Right forelimb (tissue), 1 donor: Measurements from ENCODE around the gene IGHMBP2.

Experiments used
- DNase-seq: peaks from one replicate; pipeline ENCODE4 v3.0.0-alpha.2; 2018

Gene IGHMBP2

DNA sequence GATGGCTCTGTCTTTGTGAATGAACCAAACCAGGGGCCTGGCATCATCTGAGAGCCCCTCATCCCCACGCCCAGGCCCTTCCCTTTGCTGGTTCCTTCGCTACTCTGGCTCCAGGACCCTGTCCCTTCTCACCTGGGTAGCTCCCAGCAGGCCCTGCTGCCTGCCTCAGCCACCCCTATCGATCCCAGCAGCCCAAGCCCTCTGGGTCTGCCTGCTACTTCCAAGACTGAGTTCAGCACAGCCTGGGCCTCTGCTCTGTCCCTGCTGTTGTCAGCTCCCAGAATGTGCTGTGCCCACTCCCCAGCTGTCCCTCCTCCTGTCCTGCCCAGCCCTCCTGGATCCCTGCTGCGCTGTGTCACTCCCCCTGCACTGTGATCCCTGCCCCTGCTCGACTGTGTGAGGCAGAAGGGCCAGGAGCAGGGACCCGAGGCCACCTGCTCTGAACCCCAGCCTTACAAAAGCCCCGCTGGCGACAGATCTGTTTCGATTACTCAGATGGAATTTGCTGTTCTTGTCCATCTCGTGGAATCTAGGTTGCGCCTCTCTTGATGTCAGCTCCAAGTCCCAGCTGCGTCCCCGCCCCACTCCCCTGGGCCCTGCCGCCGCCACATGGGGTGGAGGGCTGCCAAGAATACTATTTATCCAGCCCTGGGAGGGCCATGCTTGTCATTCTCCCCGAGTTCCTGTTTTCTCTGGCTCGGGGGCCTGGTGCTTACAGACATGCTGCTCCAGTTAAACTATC lies 13.0 kb upstream of the IGHMBP2 start:
- DNase-seq, result peak; percentile 89

DNA sequence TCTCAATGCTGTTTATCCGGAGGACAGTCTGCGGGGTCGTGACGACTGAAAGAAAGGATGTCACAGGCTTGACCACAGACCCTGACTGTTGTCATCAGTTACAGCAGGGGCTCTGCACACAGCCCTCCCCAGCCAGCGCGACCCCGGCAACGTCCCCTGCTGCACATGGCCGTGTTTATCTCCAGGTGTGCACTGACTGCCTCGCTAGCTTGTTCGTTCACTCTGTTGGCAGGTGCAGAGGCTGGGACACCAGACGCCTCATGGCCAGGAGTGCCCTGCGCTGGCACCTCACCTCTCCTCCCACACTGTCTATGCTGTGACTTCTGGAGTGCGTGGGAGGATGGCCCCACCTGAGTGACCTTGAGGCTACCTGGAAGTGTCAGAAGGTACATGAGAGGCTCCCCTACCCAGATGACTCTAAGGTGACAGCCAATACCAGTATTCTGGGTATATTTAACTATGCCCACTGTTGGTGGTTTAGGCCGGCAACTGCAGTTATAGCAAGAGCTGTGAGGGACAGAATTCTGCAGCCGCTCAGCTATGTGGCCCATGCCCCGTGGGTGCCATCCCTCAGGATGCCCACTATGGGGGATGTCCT lies 12.2 kb upstream of the IGHMBP2 start:
- no peak for DNase-seq

DNA sequence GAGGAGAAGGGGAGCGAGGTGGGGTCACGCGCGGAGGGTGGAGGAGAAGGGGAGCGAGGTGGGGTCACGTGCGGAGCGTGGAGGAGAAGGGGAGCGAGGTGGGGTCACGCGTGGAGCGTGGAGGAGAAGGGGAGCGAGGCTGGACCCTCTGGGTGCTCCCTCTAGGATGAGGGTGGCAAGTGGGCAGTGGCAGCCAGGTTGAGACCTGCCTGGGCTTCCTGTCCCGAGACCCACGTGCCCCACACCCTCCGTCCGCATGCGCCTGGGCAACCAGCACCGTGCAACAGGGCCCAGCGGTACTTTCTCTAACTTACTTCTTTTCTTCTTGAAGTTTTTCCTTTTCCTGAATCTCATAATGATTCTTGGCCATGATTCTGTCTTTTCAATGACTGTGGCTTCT lies 11.1 kb upstream of the IGHMBP2 start:
- DNase-seq, result no peak

DNA sequence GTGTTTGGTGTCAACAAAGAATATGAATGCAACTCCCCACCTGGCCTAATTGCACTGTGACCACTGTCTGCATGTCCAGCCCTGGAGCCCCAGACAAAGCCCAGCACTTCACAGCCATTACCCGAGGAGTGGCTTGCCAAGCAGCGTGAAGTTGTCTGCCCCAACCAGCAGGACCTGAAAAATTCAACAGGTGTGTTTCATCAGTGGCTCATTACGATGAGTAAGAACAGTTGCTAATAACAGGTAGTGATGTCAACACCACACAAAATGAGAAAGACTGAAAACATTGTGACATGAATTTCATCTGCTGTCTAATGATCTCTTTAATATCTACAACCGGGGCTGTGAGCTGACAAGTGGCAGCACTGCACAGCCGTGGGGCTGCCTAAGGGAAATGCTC lies 10.4 kb upstream of the IGHMBP2 start:
- no peak for DNase-seq

DNA sequence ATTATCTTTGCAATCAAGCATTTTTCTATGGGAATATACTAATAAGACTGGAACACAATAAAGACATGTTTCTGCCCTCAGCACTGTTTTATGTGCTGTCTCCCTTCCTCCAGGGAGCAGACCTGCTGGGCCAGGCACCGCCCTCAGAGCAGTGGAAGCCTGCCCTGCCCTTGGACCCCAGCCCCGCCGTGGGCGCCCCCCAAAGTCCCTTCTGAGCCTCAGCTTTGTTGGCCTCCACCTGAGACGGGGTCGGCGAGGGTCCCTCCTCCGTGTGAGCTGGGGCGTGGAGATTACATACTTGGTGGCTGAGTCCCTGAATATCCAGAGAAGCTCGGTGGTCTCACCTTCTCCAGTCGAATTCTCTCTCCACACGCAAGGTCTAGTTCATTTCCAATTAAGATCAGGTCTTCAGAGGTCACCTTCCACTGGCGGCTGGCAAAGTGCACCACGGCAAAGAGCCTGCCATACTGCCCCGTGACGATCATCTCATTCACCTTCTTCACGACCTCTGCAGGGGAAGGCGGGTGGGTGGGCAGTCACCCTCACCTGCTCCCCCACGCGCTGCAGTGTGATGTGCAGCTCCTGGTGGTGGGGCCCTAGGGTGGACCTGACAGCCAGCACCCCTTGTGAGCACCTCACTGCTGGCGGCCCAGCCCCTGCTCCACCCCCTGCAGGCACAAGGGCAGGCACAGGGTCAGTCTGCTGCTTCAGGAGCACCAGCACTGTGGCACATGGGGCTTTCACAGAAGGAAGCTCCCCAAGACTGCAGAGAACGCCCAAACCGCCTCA lies 7.3 kb upstream of the IGHMBP2 start:
- no peak for DNase-seq

DNA sequence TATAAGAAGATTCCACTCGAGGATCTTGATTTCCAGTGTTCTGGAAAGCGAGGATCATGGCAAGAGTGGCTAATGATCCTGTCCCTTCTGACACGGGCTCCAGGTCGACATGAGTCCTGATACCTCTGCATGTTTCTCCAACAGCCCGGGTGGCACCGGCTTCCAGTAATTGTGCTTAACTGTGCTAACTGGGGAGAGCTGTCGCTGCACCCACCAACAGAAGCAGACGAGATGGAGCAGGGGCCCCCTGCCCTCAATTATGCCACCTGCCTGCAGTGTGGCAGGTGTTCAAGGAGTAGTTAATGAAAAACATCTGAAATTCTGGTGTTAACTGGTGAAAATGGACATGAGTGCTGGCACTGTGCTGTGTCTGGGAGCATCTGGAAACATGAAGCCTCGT lies 6.2 kb upstream of the IGHMBP2 start:
- no peak for DNase-seq

DNA sequence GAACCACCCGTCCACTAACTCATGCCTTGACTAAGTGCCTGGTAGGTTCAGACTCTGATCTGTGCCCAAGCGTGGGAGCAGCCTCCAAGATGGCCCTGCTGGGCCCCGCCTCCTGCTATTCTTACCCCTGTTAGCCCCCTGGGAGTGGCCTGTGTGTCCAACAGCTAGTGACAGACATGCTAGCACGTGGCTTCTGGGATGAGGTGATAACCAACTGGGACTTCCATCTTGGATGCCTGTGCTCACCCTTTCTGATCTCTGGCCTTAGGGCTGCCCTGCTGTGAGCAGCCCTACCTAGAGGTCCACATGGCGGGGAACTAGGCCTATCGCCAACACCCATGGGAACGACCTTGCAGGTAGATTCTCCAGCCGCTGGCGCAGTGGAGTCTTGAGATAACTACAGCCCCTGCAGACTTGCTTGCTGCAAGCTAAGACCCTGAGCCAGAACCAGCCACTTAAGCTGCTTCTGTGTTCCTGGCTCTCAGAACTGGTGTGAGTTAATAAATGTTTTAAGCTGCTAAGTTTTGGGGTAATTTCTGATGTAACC lies 2.8 kb upstream of the IGHMBP2 start:
- no peak for DNase-seq

DNA sequence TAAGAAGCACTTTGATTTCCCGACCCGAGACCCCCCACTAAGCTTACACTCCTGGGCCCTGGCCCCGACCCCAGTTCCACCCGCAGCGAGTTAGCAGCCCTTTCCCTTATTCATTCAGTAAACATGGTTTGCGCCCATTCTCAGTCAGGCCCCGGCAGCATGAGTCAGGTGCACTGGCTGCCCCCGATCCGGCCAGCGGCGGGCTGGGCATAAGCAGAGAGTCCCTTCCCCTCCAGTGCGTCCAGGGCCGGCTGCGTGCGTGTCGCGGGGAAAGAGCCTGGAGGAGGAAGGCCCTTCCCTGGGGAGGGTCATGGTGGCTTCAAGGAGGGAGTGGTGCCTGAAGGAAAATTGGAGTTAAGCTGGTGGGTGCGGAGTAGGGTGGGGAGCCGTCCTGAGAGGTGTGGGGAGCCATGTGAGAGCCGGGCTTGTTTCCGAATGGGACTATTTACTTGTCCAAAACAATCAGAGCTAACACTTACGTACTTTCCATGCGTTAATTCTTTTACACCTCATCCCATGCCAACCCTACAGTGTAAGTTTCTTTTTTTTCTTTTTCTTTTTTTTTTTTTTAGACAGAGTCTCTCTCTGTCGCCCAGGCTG lies 657 bp downstream of the IGHMBP2 start:
- DNase-seq, result no peak

DNA sequence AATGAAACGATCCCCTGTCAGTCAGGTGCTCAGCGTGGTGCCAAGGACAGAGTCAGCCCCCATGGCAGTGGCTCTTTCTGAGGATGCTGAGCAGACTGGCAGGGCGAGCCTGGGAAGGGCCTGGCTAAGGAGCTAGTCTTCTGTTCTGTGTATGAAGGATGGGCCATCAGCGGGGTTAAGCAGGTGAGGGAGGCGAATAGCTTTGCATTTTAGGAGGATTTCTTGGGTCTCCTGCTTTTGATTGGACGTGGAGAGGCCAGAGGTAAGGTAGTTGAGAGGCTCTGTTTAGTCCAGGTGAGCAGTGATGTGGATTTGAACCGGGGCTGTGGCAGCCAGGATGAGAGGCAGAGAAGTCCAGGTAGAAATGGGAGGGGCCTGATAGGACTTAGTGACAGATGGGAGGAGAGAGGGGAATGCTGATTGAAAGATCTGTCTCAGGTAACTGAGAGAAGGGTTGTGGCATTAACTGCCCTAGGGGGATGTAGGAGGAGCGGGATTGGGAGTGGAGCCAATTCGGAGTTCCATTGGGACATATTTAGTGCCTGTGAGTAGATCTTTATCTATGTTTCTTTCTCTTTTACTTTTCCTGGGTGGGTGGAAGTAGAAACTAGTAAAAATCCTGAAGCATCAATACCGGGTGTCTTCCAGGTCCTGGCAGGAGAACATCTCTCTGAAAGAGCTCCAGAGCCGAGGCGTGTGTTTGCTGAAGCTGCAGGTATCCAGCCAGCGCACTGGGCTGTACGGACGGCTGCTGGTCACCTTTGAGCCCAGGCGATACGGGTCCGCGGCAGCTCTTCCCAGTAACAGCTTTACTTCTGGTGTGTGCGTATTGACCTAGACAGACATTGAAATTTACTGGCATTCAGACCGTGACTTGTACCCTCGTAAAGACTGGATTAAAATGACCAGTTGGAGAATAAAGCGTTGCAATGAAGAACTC lies 2.0 kb downstream of the IGHMBP2 start:
- DNase-seq, result no peak

DNA sequence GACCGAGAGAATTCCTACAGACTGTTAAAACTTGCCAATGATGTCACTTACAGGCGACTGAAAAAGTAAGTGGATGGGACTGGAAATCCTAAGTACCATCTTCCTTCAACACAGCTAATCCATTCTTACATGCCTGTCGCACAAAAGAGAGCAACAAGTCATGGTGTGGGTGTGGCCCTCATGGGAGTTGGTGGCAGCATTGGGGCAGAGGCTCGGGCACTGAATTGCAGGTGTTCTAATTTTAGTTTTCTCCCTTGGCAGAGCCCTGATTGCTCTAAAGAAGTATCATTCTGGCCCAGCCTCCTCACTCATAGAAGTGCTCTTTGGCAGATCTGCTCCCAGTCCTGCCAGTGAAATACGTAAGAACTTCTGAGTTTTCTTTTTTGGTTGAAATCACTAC lies 4.6 kb downstream of the IGHMBP2 start:
- DNase-seq, result no peak

DNA sequence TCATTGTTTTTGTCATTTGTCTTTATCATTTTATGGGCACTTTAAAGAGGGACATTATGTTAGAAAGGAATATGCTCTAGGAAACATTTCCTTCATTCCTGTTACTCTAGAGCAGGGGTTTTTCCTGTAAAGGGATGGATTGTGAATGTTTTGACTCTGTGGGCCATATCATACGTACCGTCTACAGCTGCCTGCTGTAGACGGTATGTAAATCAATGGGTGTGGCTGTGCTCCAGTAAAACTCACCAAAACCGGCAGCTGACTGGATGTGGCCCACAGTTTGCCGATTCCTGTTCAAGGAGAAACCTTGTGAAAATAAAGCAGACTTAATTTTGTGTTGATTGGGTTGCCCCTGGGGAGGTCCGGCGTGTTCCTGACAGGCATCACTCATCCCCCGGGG lies 7.3 kb downstream of the IGHMBP2 start:
- DNase-seq, result no peak

DNA sequence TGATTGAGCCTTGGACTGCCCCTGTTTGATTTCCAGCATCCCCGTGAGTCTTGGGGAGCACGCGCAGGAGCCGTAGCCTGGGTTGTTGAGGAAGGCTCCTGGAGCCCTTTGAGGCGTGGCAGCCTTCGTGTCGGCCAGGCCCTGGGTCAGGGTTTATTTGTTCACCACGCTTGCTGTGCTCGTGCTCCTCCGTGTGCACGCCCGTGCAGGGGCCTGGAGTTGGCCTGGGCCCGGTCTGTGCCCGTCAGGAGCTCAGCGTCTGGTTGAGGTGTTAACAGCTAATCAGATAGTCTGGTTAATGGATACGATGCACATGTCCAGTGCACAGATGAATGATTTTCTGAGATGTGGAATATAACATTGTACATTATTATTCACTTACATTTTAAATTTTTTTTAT lies 8.0 kb downstream of the IGHMBP2 start:
- DNase-seq, result no peak

DNA sequence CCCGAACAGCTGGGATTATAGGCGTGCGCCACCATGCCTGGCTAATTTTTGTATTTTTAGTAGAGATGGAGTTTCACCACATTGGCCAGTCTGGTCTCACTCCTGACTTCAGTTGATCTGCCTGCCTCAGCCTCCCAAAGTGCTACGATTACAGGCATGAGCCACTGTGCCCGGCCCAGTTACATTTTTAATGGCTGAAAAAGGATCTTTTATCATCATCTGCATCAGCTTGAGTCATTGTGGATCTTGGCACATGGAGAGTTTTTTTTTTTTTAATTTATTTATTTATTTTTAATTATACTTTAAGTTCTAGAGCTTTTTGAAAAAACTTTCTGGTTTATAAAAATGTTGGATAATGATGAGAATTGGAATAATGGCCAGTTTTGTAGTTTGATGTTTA lies 8.6 kb downstream of the IGHMBP2 start:
- no peak for DNase-seq

DNA sequence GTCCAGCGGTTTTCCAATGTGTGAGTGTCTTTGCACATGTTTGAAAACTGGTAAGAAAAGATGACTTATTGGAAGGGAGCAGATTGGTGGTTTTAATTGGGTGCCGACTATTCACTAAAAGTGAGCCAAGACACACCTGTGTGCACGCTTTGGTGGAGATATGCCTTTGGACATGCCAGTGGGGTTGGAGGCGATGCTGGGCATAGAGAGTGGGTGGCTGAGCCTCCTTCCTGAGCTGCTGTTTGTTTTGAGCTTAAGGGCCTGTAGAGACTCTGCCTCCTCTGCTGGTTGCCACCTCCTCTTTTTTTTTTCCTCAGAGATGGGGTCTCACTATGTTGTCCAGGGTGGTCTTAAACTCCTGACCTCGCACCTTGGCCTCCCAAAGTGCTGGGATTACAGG lies 9.5 kb downstream of the IGHMBP2 start:
- no peak for DNase-seq

DNA sequence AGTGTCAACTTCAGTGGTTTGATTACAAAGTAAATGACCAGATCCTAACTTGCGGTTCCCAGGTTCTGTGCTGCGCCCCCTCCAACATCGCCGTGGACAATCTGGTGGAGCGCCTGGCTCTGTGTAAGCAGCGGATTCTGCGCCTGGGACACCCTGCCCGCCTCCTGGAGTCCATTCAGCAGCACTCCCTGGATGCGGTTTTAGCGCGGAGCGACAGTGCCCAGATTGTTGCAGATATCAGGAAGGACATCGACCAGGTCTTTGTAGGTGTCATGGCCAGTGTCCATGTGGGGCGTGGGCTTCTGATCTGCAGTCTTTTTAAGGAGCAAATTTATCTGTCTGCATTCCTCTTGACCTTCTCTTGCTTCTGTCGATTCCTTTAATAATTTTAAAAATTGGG lies 11.1 kb downstream of the IGHMBP2 start:
- no peak for DNase-seq

DNA sequence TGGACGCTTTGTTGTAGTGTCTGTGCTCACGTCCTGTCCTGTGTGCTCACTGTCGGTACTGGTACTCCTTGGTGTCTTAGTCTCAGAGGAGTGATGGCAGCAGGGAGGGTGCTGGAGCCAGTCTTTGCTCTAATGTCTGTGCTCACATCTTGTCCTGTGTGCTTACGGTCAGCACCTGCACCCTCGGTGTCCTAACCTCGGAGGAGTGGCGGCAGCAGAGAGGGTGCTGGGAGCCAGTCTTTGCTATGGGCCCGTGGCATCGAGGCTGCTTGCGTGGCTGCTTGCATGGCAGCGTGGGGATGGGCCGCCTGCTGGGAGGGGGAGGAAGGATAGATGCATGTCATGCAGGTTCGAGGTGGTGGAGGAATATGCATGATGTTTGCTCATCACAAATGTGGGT lies 12.7 kb downstream of the IGHMBP2 start:
- DNase-seq, result no peak

DNA sequence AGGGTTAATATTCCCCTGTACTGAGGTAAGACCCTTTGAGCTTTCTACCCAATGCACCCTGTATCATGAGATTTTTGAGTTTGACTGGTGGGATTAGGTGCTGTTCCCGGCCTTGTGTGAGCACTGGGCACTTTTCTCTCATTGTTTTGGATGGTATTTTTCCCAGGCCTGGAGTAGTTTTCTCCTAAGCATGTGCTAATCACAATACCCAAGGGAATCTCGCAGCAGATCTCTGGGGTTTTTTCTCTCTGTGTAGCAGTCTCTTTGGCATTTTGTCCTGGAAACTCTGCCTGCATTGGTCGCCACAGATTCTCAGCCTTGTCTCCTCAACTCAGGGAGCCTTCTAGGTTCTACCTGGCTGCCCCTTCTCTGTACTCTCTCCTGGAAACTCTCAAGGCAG lies 19.9 kb downstream of the IGHMBP2 start:
- no peak for DNase-seq

DNA sequence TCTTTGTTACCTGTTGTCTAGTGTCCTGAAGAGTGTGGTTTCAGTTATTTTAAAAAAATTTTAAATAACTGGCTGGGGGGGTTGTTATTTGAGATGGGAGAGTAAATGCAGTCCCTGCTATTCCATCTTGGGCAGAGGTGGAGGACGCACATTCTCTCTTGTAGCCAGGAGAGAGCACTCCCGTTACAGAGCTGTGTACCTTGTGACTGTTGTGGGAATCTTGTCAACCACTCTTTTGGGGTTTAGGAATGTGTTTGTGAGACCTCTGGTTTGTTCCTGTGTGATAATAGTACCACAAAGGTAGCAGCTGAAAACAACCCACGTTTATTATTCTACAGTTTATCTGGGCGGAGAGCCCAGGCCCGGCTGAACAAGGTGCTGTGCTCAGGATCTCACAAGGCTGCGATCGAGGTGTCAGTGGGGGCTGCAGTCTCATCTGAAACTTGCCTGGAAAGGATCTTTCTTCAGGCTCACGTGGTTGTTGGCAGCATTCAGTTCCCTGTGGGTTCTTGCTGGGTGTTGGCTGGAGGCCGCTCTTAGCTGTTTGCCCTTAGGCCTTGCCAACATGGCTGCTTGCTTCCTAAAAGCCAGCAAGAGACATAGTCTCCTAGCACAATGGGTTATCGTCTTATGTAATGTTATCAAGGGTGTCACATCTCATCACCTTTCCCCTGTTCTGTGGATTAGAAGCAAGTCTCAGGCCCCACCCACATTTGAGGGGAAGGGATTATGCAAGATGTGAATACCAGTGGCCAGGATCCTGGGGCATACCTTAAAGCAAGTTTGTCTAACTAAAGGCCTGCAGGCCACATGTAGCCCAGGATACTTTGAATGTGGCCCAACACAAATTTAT lies 20.6 kb downstream of the IGHMBP2 start:
- DNase-seq, result no peak

DNA sequence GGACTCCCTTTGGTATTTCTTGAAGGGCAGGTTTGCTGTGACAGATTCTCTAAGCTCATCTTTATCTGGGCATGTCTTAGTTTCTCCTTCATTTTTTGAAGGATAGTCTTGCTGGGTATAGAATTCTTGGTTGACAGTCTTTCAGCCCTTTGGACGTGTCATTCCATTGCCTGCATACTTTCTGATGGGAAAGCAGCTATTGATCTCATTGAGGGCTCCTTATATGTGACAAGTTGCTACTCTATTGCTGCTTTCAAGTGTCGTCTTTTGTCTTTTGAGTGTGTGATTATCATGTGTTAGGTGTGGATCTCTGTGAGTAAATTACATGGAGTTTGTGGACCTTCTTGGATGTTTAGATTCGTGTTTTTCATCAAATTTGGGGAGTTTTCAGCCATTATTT lies 21.9 kb downstream of the IGHMBP2 start:
- DNase-seq, result no peak

DNA sequence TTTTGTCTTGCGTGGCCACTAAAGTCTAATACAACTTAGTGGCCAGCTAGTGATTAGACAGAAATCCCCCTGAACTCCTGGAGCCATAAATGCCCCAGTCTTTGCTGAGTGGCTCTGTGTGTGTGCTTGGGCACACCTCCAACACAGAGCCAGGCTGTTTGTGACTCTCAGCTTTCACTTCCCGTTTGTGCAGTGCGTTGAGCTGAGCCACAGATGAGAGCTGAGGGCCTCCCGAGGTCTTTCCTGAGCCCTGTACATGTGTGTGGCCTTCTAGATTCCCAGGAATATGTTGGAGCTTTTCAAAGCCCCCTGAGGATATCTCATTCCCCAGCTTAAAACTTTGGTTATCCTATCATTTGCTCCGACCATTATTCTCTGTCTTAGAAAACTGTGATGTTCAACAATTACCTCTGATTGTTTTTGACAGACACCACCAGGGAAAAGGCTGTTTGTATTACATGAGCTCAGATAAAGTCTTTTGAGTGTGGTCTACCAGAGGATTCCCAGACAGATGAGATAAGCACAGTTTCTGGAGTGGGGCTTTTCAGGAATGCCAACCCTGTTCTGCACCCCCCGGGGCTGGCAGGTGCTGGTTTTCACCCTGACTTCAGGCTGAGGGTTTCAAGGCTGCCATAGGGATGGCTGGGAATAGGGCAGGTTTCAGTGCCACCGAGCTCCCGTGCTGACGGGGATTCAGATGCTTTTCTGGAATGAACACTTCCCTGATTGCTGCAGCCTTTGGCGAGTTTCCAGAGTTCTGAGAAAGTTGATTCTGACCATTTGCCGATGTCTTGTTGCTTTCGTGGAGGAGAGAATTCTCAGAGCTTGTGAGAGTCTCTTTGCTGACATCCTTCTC lies 23.8 kb downstream of the IGHMBP2 start:
- no peak for DNase-seq
